ENCODE results near the gene ZNF771.

Gene ZNF771

DNA sequence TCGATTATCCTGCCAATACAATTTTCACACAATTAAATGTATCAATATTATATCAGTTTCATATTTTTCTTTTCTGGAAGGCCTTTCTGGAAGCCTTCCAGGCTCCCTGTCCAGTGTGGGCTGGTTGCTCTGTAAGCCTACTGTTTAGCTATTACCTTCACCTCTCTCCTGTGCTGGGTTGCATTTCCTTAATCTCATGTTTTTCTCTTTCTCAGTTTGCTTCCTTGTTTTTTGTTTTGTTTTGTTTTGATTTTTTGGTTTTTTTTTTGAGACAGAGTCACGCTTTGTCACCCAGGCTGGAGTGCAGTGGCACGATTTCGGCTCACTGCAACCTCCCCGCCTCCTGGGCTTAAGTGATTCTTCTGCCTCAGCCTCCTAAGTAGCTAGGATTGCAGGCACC, 31.4 kb downstream of the ZNF771 start:
- no peak overlapping the region for H3K4me3 ChIP-seq (ENCODE audit: low read length)
- no peak for DNase-seq (ENCODE audit: low read depth)
- no peak for TF ChIP-seq CTCF (conservative IDR thresholded peaks at IDR 0.05; ENCODE audit: low read length)

GRCh38 chr16:30439720-30440348, 32.4 kb downstream of the ZNF771 start:
- no peak overlapping the region for H3K4me3 ChIP-seq (ENCODE audit: low read length)
- no peak for DNase-seq (ENCODE audit: low read depth)
- TF ChIP-seq CTCF (conservative IDR thresholded peaks at IDR 0.05; ENCODE audit: low read length) = no peak

DNA sequence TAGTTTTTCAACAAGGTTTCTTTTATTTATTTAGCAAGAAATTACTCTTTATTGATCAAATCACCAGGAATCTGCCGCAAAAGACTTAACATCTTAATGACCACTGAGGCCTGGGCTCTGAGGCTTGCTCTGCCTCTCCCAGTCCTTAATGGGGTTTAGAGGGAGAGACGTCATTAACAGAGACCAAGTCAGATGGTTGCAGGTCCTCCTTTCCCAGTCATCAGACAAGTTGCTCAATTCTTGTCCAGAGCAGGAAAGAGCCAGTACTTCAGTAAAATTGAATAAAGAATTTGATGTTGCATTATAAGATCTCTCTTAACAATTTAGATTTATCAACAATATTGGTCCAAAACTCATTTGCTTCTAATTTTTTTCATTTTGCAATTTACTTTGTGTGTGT, 36.2 kb downstream of the ZNF771 start:
- H3K4me3 ChIP-seq (ENCODE audit: low read length) = no peak overlapping the region
- DNase-seq (ENCODE audit: low read depth) = no peak
- TF ChIP-seq CTCF (conservative IDR thresholded peaks at IDR 0.05; ENCODE audit: low read length) = no peak

GRCh38 chr16:30444231-30445148, 37.1 kb downstream of the ZNF771 start:
- peak overlapping the region; percentile 84 for H3K4me3 ChIP-seq (ENCODE audit: low read length)
- no peak for DNase-seq (ENCODE audit: low read depth)
- no peak for TF ChIP-seq CTCF (conservative IDR thresholded peaks at IDR 0.05; ENCODE audit: low read length)

DNA sequence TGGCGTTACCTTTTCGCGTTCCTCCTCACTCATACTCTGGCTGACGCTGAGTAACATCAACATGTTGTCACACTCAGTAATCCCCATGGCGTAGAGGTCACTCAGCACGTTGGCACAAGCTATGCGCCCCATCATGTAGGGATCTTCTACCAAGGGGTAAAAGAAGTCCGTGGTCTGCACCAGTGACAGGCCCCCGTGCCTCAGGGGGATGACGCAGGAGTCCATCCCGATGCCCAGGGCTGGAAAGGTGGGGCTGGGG, 37.7 kb downstream of the ZNF771 start:
- DNase-seq (ENCODE audit: low read depth) = no peak
- H3K4me3 ChIP-seq (ENCODE audit: low read length) = peak overlapping the region; percentile 84
- no peak for TF ChIP-seq CTCF (conservative IDR thresholded peaks at IDR 0.05; ENCODE audit: low read length)

DNA sequence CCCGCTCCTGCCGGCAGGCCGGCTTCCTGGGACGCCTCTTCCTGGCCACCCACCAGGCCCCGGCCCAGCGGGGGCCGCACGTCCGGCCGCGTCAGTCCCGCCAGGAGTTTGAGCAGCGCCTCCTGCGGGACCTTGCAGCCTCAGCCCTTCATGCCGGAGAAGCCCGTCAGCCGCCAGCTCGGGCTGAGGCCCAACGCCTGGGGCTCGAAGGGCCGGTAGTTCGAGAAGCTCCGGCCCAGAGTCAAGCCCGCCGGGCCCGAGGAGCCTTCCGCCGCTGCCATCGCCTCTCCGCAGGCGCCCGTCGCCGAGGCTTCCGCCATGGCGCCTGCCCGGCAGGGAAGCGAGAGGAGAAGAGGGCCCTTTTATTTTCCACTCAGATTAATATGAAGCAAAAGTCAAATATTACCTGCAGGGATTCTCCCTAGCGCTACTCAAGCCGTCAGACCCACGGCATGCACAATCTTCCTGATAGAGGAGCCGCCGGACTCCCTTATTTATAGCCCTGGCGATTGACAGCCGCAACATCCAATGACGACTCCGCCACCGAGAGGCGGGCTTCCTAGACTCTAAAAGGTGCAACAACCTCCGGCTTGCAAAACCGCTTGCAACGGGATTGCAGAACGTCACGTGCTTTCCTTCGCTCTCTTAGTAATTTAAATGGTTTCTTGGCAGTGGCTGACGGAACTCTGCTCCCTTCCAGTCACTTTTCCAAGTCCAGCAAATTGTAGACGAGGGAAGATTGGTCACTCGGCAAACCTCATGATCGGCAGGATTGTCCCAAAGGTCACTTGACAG, 38.2 kb downstream of the ZNF771 start, which contains the start of gene SEPHS2:
Gene SEPHS2 (minus strand): TSS at position 467 of the 795 bp plus-strand sequence. CDS start 147 bp downstream, at position 320.
- peak; percentile 48 for TF ChIP-seq CTCF (conservative IDR thresholded peaks at IDR 0.05; ENCODE audit: low read length)
- H3K4me3 ChIP-seq (ENCODE audit: low read length) = peak within 1 kb of the TSS; percentile 84
- DNase-seq (ENCODE audit: low read depth) = peak; percentile 98

Measured in AG10803 (cell line).